ENCODE data around the gene C19orf25.

DNA sequence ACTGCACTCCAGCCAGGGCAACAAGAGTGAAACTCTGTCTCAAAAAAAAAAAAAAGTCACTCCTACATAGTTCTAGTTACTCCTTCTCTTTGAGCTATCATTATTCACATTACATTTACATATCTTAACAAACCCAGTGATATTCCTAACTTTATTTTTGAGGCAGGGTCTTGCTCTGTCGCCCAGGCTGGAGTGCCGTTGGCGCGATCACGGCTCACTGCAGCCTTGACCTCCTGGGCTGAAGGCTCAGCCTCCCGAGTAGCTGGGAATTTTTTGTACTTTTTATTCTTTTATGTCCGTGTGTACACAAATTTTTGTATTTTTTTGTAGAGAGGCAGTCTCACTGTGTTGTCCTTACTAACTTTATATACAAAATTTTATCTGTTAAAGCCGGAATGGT lies 41.4 kb downstream of the C19orf25 start:
- TF ChIP-seq, protein P1, sequence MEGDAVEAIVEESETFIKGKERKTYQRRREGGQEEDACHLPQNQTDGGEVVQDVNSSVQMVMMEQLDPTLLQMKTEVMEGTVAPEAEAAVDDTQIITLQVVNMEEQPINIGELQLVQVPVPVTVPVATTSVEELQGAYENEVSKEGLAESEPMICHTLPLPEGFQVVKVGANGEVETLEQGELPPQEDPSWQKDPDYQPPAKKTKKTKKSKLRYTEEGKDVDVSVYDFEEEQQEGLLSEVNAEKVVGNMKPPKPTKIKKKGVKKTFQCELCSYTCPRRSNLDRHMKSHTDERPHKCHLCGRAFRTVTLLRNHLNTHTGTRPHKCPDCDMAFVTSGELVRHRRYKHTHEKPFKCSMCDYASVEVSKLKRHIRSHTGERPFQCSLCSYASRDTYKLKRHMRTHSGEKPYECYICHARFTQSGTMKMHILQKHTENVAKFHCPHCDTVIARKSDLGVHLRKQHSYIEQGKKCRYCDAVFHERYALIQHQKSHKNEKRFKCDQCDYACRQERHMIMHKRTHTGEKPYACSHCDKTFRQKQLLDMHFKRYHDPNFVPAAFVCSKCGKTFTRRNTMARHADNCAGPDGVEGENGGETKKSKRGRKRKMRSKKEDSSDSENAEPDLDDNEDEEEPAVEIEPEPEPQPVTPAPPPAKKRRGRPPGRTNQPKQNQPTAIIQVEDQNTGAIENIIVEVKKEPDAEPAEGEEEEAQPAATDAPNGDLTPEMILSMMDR (IDR thresholded peaks at IDR 0.05): no peak
- no peak for TF ChIP-seq POLR2A (IDR thresholded peaks at IDR 0.05; ENCODE audit: low read depth)

Measured in esophagus muscularis mucosa (tissue), 3 donors.